ENCODE data around the gene COL4A1. TPM values are rescaled to one million over a fixed set of nuclear protein-coding genes. Genes with fewer than 3 reads are reported as not detected.

COL4A1 gene
- total RNA-seq, 2 experiments from 2014 or later: not detected

- no peak overlapping the region for H3K4me3 Mint-ChIP-seq
- no peak for DNase-seq
- H3K9me3 Mint-ChIP-seq: no peaks in the 10 kb centered on the region
- H3K27me3 Mint-ChIP-seq: peaks cover 91% of the 10 kb centered on the region
- no peak overlapping the region for H3K27ac Mint-ChIP-seq
- peaks cover 4% of the 10 kb centered on the region for H3K4me1 Mint-ChIP-seq
- no peaks in the 10 kb centered on the region for H3K36me3 Mint-ChIP-seq
Observed at GRCh38 chr13:110300090-110300815, 6.7 kb downstream of the COL4A1 start.

DNA sequence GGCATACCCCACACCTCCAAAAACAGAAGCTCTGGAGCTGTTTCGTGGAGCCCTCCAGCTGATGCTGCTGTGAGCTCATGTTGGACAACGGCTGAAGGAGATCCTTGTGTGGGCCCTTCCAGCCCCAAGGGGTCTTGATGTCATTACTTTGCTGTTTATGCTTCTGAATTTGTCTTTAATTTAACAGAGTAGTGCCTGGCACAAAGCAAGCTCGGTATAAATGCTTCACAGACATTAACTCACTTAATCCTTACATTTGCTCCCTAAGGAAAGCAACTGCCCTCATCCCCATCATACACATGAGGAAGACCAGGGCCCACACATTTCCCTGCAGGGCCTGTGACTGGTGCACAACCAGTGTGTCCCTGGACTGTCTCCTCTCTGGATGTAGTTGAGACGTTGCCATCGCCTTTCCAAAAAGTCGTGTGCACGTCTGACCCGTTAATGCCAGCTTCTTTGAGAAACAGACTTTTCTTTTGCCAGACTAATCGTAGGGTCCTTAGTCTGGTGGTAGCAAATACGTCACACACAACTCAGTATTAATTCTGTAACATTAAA, 7.6 kb downstream of the COL4A1 start:
- peaks cover 87% of the 10 kb centered on the region for H3K27me3 Mint-ChIP-seq
- no peak overlapping the region for H3K27ac Mint-ChIP-seq
- no peaks in the 10 kb centered on the region for H3K36me3 Mint-ChIP-seq
- DNase-seq: no peak
- no peak overlapping the region for H3K4me3 Mint-ChIP-seq
- H3K9me3 Mint-ChIP-seq: no peaks in the 10 kb centered on the region
- H3K4me1 Mint-ChIP-seq: peaks cover 4% of the 10 kb centered on the region

DNA sequence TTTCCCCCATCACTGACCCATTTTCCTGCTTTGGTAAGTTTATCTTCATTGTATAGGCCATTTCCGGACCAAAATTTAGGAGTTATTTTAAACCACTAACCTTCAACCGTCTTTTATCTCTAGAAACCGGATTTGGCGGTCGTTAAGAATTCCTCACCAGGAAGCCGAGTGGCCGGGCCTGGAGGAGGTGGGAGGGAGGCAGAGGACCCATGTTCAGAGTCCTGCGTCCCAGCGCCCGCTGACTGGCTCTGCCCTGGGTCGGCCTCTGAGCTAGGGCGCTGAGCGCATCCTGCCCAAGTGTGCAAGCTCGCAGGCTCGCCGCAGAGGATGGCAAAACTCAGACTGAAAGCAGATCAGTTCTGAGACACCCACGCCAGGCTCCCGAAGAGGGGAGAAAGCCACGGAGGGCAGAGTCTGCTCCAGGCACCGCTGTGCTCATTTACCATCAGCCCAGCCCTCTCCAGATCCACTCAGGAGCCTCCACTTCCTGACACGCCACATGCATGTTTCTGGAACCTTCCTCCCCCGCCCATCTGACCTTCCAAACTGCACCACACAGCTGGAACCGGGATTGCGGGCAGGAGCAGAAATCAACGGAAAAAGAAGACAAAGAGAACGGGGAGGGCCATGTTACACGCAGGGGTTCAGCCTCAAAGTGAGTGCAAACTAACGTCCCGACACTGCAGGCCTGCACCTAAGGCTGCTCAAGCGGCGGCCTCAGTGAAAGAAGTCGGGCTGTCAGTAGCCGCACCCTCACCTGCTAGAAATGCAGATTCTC, 8.3 kb downstream of the COL4A1 start:
- Mint-ChIP-seq H3K27ac (no peak overlapping the region), H3K27me3 (peaks cover 84% of the 10 kb centered on the region), H3K36me3 (no peaks in the 10 kb centered on the region), H3K9me3 (no peaks in the 10 kb centered on the region), H3K4me3 (no peak overlapping the region), H3K4me1 (peaks cover 4% of the 10 kb centered on the region)
- peak; percentile 51 for DNase-seq

DNA sequence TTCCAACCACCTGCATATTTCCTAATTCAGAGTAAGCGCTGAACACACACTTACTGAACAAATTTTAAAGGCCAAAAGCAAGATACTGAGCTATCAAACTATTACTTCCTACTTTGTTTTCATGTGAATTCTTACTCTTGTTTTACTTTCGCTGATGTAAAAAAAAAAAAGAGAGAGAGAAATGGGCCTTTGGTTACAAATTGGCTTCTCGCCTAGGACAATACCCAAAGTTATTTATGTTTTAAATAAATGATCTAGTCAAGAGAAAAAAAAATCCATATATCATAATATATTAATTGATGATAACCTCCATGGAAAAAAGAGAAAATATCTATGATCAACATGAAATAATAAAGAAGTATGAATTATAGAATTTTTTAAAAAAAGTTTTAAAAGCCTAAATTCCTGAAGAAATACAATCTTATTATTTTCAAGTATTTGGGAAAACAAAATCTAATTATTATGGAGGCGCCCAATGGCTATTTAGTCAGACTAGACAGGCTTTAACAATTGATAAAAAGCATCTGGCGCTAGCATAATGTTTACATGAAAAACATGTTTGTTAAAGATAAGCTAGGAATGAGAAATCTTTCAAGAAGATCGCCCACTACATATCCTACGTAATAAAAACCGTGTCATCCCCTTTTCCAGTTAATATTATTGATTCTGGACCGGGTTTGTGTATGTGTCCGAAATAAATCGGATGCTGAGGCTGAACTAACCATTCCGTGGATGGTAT, 9.0 kb downstream of the COL4A1 start:
- no peak for DNase-seq
- Mint-ChIP-seq H3K27me3 (peaks cover 76% of the 10 kb centered on the region), H3K4me3 (no peak overlapping the region), H3K9me3 (no peaks in the 10 kb centered on the region), H3K36me3 (no peaks in the 10 kb centered on the region), H3K4me1 (peaks cover 4% of the 10 kb centered on the region), H3K27ac (no peak overlapping the region)

GRCh38 chr13:110297011-110297410, 9.9 kb downstream of the COL4A1 start:
- Mint-ChIP-seq H3K9me3 (no peaks in the 10 kb centered on the region), H3K36me3 (no peaks in the 10 kb centered on the region), H3K27me3 (peaks cover 71% of the 10 kb centered on the region), H3K4me3 (no peak overlapping the region), H3K27ac (no peak overlapping the region), H3K4me1 (peaks cover 4% of the 10 kb centered on the region)
- DNase-seq: no peak

- H3K27ac Mint-ChIP-seq: no peak overlapping the region
- no peak overlapping the region for H3K4me3 Mint-ChIP-seq
- peaks cover 57% of the 10 kb centered on the region for H3K27me3 Mint-ChIP-seq
- DNase-seq: no peak
- no peaks in the 10 kb centered on the region for H3K36me3 Mint-ChIP-seq
- H3K9me3 Mint-ChIP-seq: no peaks in the 10 kb centered on the region
- peaks cover 4% of the 10 kb centered on the region for H3K4me1 Mint-ChIP-seq
Observed at GRCh38 chr13:110294622-110295021, 12.3 kb downstream of the COL4A1 start.

DNA sequence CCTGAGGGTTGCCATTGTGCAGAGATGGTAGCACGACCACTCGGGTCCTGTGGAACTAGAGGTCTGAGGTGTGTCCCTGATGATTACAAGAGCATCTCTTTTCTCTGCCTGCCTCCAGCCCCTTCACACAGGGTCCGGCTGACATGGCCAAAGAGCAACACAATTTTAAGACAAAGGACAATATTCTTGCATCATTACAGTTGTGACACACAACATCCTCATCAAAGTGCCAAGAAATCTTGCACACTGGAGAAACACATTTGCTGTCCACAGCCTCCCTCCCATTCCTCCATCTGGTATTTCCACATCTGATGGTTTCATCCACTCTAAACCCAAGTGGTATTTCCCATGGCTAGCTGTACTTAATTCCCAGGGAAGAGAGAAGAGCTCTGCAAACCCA, 12.8 kb downstream of the COL4A1 start:
- Mint-ChIP-seq H3K4me1 (peaks cover 4% of the 10 kb centered on the region), H3K9me3 (no peaks in the 10 kb centered on the region), H3K27me3 (peaks cover 52% of the 10 kb centered on the region), H3K4me3 (no peak overlapping the region), H3K27ac (no peak overlapping the region), H3K36me3 (no peaks in the 10 kb centered on the region)
- no peak for DNase-seq

GRCh38 chr13:110293649-110294048, 13.3 kb downstream of the COL4A1 start:
- DNase-seq: no peak
- Mint-ChIP-seq H3K27me3 (peaks cover 47% of the 10 kb centered on the region), H3K27ac (no peak overlapping the region), H3K9me3 (no peaks in the 10 kb centered on the region), H3K36me3 (no peaks in the 10 kb centered on the region), H3K4me1 (peaks cover 4% of the 10 kb centered on the region), H3K4me3 (no peak overlapping the region)

GRCh38 chr13:110293037-110293436, 13.9 kb downstream of the COL4A1 start:
- no peak for DNase-seq
- Mint-ChIP-seq H3K27ac (no peak overlapping the region), H3K9me3 (no peaks in the 10 kb centered on the region), H3K27me3 (peaks cover 41% of the 10 kb centered on the region), H3K4me3 (no peak overlapping the region), H3K4me1 (no peaks in the 10 kb centered on the region), H3K36me3 (no peaks in the 10 kb centered on the region)

- Mint-ChIP-seq H3K9me3 (no peaks in the 10 kb centered on the region), H3K27ac (no peak overlapping the region), H3K36me3 (no peaks in the 10 kb centered on the region), H3K4me1 (no peaks in the 10 kb centered on the region), H3K27me3 (peaks cover 38% of the 10 kb centered on the region), H3K4me3 (no peak overlapping the region)
- DNase-seq: no peak
Observed at GRCh38 chr13:110291286-110291685, 15.7 kb downstream of the COL4A1 start.

DNA sequence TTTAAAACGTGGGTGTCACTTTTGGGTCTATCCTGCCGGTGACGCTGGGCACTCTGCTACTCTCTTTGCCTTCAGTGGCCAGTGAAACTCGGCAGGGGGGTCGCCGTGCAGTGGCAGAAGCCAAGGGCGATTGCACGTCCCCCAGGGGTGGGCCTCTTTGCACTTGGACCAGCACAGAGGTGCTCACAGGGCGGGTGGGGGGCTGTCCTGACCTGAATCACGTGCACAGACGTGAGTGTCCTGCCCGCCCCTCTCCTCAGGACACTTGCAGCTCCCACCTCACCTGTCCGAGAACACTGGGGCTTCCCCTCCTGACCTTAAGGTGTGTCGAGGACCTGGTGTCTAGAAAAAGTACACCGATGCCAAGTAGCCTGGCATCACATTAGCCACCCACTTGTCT, 16.1 kb downstream of the COL4A1 start:
- Mint-ChIP-seq H3K36me3 (no peaks in the 10 kb centered on the region), H3K4me1 (no peaks in the 10 kb centered on the region), H3K27me3 (peaks cover 38% of the 10 kb centered on the region), H3K4me3 (no peak overlapping the region), H3K9me3 (no peaks in the 10 kb centered on the region), H3K27ac (no peak overlapping the region)
- DNase-seq: no peak

GRCh38 chr13:110290153-110290552, 16.8 kb downstream of the COL4A1 start:
- H3K4me3 Mint-ChIP-seq: no peak overlapping the region
- no peak for DNase-seq
- no peaks in the 10 kb centered on the region for H3K9me3 Mint-ChIP-seq
- H3K4me1 Mint-ChIP-seq: no peaks in the 10 kb centered on the region
- no peaks in the 10 kb centered on the region for H3K36me3 Mint-ChIP-seq
- peaks cover 36% of the 10 kb centered on the region for H3K27me3 Mint-ChIP-seq
- H3K27ac Mint-ChIP-seq: no peak overlapping the region

DNA sequence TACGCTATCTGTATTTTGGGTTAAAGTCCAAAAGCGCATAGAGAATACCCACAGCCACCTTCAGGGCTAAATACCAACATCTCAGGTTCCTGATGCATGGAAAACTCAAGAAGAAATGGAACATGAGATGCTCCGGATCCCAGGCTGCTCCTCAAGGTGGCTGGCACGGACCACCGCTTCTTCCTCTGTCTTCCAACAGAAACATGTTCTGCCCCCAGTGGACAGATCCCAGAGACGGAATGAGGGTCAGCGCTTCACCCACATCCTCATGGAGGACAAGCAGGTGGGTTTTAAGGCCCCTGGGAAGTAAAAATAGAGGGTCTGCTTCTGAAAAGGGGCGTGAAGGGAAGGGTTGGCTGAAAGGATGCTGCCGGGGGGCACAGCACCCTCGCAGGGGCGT, 17.3 kb downstream of the COL4A1 start:
- no peaks in the 10 kb centered on the region for H3K36me3 Mint-ChIP-seq
- H3K4me1 Mint-ChIP-seq: no peaks in the 10 kb centered on the region
- H3K27ac Mint-ChIP-seq: no peak overlapping the region
- H3K9me3 Mint-ChIP-seq: no peaks in the 10 kb centered on the region
- H3K27me3 Mint-ChIP-seq: peaks cover 35% of the 10 kb centered on the region
- DNase-seq: no peak
- no peak overlapping the region for H3K4me3 Mint-ChIP-seq

GRCh38 chr13:110289174-110289573, 17.8 kb downstream of the COL4A1 start:
- H3K4me3 Mint-ChIP-seq: no peak overlapping the region
- no peak overlapping the region for H3K27ac Mint-ChIP-seq
- H3K4me1 Mint-ChIP-seq: no peaks in the 10 kb centered on the region
- no peaks in the 10 kb centered on the region for H3K9me3 Mint-ChIP-seq
- H3K36me3 Mint-ChIP-seq: no peaks in the 10 kb centered on the region
- DNase-seq: no peak
- peaks cover 37% of the 10 kb centered on the region for H3K27me3 Mint-ChIP-seq

Measured in activated naive CD8-positive, alpha-beta T cell treated with anti-CD3 and anti-CD28 coated beads for 36 hours (primary cell).